DMS153 treated with DMSO at 0.1 percent for 48 hours (cell line): ENCODE measurements around the gene CCDC150.
"Not testable (repeated sequence)": the region's sequence is repeated elsewhere in the genome, so short reads cannot be mapped to it uniquely, and the experiment has no call there.

Experiments used
- DNase-seq: peaks from one replicate; lab custom pipeline; 2025; ENCODE audit not compliant: unreplicated experiment; lab: John Stamatoyannopoulos, UW

Gene CCDC150

DNA sequence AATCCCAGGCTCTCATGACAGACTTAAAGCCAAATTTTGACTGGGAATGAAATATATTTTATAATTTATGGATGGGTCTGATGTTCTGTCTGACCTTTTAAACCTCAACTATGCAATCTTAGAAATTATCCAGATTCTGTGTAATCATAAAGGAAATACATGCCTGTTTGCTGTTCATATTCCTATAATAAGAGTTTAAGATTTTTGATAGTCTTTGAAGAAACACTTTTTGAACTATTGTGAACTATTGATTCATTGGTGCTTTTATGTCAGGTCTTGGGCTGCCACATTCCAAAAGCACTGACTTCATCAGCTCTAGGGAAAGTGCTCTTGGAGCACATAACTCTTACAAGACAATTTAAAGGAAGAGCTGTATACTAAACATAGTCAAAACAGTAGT is 64.2 kb downstream of the CCDC150 start:
- no peak for DNase-seq

DNA sequence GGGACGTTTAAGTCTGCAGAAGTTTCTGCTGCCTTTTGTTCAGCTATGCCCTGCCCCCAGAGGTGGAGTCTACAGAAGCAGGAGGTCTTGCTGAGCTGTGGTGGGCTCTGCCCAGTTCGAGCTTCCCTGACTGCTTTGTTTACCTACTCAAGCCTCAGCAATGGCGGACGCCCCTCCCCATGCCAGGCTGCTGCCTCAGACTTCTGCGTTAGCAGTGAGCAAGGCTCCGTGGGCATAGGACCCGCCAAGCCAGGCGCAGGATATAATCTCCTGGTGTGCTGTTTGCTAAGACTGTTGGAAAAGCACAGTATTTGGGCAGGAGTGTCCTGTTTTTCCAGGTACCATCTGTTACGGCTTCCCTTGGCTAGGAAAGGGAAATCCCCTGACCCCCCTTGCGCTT is 70.5 kb downstream of the CCDC150 start:
- DNase-seq = not testable (repeated sequence)

DNA sequence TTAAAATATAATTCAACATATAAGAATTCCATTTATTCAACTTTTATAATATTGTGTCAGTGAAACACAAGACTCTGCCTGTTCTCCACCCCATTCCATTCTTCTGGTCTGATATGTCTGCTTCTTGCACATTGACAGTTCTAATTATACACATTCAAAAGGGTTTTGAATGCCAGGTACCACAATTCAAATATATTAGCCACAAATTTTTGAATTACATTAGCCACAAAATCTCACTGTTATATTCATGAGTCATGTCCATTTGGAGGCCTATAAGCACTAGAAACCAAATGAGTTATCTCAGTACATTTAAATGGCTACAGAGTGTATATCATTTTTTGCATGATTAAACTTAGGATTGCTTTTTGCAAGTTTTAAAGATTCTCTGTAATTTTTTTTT is 72.1 kb downstream of the CCDC150 start:
- no peak for DNase-seq

DNA sequence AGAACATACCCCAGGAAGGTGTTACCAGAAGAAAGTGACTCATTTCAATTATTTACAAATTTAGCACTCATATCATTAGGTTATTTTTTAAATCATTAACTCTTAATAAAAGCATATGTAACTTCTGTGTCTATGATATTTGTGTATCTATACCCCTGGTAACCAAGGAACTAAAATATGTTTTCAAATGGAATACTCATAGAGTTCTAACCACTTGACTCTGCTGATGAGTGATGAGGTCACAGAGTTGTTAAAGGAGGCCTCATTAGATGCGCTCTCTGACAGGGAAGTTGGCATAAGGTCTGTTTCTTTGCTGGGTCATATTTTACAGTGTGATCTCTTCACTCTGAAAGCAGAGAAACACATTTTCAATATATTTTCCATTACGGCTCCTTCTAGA is 73.4 kb downstream of the CCDC150 start:
- DNase-seq = no peak

DNA sequence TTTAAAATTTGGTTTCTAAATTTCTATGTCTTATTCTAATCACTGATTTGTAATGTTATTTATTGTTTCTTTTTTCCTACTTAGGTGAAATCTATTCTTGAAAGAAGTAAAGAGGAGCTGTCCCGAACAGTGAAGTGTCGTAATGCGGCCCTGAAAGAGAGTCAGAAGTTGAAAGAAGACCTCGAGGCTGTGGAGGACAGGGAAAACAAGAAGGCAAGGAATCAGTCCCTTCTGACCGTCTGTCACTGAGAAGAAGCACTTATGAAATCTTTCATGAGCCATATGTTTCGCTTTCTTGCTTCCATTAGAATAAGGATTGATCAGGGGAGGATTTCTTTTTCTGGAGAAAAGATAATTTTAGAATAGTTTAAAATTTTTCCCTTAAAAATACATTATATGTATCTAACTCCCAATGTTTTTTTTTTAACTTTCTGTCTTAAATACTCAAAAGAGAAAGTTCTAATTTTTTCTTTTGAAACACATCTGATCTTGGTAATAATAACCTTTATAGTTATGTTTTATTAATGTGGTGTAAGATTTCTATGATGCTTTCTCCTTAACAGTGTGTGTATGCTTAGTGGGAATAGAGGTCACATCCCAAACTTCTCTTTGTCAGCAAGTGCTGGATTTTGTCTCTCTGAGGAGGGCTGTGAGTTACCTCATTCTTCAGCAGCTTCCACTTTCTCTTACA is 79.0 kb downstream of the CCDC150 start:
- no peak for DNase-seq

GRCh38 chr2:196719110-196719872 is 79.8 kb downstream of the CCDC150 start:
- no peak for DNase-seq

- no peak for DNase-seq
Measured at GRCh38 chr2:196723571-196723970, 84.1 kb downstream of the CCDC150 start.

- DNase-seq = no peak
Measured at GRCh38 chr2:196725218-196725617, 85.7 kb downstream of the CCDC150 start.

DNA sequence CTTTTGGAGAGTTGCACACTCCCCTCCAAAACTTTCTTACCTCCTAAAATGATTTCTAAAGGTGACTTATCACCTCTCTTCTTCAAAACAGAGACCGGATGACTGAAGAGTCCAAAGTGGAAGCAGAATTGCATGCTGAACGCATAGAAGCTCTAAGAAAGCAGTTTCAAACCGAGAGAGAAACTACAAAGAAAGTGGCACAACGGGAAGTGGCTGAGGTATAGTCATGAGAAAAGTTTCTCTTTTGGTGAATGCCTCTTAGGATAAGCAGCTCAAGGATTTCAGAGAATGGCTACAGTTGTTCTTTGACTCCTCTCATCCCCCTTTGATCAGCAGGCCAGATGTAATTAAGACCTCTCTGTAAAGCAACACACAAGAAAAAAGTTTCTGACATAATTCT is 86.4 kb downstream of the CCDC150 start:
- no peak for DNase-seq

GRCh38 chr2:196729418-196729817 is 89.9 kb downstream of the CCDC150 start:
- DNase-seq = no peak

GRCh38 chr2:196736646-196737045 is 97.1 kb downstream of the CCDC150 start:
- DNase-seq = not testable (repeated sequence)

- DNase-seq = no peak
Measured at GRCh38 chr2:196737046-196737445, 97.5 kb downstream of the CCDC150 start.

- no peak for DNase-seq
Measured at GRCh38 chr2:196739031-196739430, 99.5 kb downstream of the CCDC150 start.

- no peak for DNase-seq
Measured at GRCh38 chr2:196742216-196742615, 102.7 kb downstream of the CCDC150 start.

DNA sequence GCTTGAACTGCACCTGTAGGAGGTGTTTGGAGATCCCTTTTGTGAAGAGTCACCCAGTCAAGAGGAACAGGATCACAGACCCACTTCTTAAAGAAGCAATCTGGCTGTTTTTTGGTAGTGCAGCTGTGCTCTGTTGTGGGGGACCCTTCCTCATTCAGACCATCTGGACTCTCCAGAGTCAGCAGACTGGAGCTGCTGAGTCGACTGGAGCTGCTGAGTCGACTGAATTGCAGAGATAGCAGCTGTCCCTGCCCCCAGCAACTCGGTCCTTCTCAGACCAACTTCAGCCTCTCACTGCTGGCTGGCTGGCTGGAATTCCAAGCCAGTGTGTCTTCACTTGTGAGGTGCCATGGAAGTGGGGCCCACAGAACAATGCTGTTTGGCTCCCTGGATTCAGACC is 103.2 kb downstream of the CCDC150 start:
- no peak for DNase-seq

DNA sequence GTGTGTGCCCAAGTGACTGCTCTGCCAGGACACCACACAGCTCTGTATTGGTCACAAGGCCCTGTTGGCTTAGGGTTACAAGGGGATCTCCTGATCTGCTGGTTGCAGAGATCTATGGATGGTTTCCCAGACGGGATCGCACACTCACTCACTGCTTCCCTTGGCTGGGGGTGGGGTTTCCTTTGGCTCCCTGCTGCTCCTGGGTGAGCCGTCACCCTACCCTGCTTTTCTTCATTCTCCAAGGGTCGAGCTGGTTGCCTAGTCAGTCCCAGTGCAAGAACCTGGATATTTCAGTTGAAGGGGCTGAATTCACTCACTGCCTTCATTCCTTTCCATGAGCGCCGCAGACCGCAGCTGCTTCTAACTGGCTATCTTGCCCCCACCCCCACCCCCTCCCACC is 103.7 kb downstream of the CCDC150 start:
- DNase-seq = no peak

DNA sequence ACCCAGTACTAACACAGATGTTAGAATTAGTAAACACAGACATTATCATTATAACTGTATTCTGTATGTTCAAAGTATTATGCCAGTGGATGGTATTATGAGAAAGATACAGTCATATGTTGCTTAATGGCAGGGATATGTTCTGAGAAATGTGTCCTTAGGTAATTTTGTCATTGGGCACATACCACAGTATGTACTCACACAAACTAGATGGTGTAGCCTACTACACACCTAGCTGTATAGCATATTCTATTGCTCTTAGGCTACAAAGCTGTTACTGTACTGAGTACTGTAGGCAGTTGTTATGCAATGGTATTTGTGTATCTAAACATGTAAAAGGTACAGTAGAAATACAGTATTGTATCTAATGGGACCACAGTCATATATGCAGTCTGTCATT is 106.2 kb downstream of the CCDC150 start:
- no peak for DNase-seq

- no peak for DNase-seq
Measured at GRCh38 chr2:196747400-196747799, 107.9 kb downstream of the CCDC150 start.

DNA sequence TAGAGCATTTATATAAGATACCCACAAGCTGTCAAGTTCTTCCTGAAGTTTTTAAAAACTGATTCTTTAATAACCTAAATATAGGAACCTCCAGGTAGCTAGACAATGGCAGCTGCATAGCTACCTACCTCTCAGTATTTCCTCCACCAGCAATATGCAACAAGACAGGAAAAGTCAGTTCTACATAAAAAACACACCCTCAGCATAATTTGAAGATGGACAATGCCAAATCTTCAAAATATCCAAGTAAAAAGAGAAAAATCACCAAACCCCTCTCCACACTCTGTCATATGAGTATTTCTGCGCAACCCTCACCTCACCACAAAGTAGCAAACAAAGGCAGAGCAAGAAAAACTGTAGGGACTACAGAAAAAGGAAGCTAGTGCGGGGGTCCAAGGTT is 108.6 kb downstream of the CCDC150 start:
- no peak for DNase-seq

GRCh38 chr2:196750291-196750923 is 110.9 kb downstream of the CCDC150 start:
- DNase-seq = no peak

DNA sequence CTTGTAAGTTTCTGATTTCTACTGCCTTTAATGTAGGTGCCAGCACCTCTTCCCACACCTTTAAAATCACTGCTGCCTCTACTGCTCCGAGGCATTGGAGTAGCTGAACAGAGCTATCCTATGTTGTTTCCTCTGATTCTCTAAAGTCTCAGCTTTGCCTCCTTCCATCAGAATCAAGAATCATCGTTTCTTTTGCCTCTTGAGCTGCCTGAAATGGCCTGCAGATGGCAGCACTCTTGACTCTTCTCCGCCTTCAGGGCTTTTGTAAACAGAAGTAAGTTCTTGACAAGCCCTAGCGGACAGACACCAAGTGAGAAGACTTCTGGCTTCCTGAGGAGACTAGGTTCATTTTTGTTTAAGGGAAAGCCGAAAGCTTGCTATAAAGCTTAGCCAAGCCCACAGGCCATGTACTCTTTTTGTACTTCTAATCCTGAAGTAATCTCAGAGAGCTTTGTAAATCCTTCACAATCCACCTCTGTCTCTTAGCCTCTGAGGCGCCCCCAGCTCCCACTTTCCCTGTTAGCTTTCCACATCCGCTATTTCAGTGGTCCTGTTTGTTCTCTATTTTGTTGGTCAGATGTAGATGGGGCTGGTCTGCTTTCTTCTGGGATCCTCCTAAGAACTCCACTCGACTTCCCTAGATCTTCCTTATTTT is 111.6 kb downstream of the CCDC150 start:
- no peak for DNase-seq
